ENCODE results near the gene FBXO44. TPM values are rescaled to one million over a fixed set of nuclear protein-coding genes. Genes with fewer than 3 reads are reported as not detected.

The FBXO44 gene
- total and polyA plus RNA-seq, 10 of the 15 experiments (the other 5 are each of a cell fraction or from before 2014, with no cell fraction given): 0.77 to 22.4 (median 8.2) TPM

- intact Hi-C loops (cut with micrococcal nuclease; ENCODE audit: unreplicated experiment): no loop called here
- RAD21 ChIA-PET (ENCODE audit: unreplicated experiment): interaction anchor here (0.9 kb wide), 1 partner anchor 43 kb away, joined by 3 read pairs; no protein-coding TSS in a partner anchor
- in situ Hi-C loops (cut with MboI): no loop called here
- ATAC-seq: no peak
- no peak for TF ChIP-seq TCF12 (IDR thresholded peaks at IDR 0.05; ENCODE audit: low read depth, low read length)
- 0 out of 6 replicates have a peak, but pooled peaks of 1 of the 3 experiments have one; percentile 5 for TF ChIP-seq CTCF (IDR thresholded peaks at IDR 0.05 in 2 of 3, conservative IDR thresholded peaks at IDR 0.05 in 1 of 3; ENCODE audit: control insufficient read depth in 2 of 3, extremely low read depth in 1 of 3, insufficient read depth in 1 of 3, low read depth in 3 of 3, low read length in 3 of 3)
- no peak for TF ChIP-seq MAX (IDR thresholded peaks at IDR 0.05; ENCODE audit: low read depth, low read length)
- peak; percentile 26; the same call in 1 of the 2 replicates for TF ChIP-seq POLR2A (IDR thresholded peaks at IDR 0.05; ENCODE audit: low read depth, low read length)
- TF ChIP-seq NRF1 (conservative IDR thresholded peaks at IDR 0.05; ENCODE audit: low read depth, low read length): no peak
- no peak for TF ChIP-seq USF1 (IDR thresholded peaks at IDR 0.05; ENCODE audit: borderline replicate concordance, extremely low read length, insufficient read depth, low read depth, low read length)
- WGBS (ENCODE audit: insufficient coverage, insufficient replicate concordance, low lambda C conversion rate, missing lambda C conversion rate): 67% methylated on average over 9 of the region's 10 CpGs
- Histone ChIP-seq H3K9me3 (replicated peaks; ENCODE audit: control insufficient read depth, insufficient read depth, low read length) (no peaks in the 10 kb centered on the region), H2AFZ (ENCODE audit: control insufficient read depth, low read depth, low read length) (no peak overlapping the region), H3K9ac (ENCODE audit: control insufficient read depth, insufficient read depth, low read length) (no peak overlapping the region), H3K4me1 (ENCODE audit: control insufficient read depth, insufficient read depth, low read length) (no peaks in the 10 kb centered on the region), H3K79me2 (ENCODE audit: control insufficient read depth, insufficient read depth, low read length) (peaks cover 2% of the 10 kb centered on the region), H3K27ac (ENCODE audit: control insufficient read depth, insufficient read depth) (no peak overlapping the region), H3K4me3 (no peak overlapping the region), H3K4me2 (ENCODE audit: control insufficient read depth, insufficient read depth) (no peak overlapping the region), H3K36me3 (ENCODE audit: control insufficient read depth in 2 of 2, insufficient read depth in 2 of 2, low read length in 1 of 2) (peaks cover 2 to 12% of the 10 kb centered on the region in 2 experiments; a peak in 3 of 4 replicates), H4K20me1 (ENCODE audit: control insufficient read depth, insufficient read depth) (no peaks in the 10 kb centered on the region), H3K27me3 (replicated peaks in 1 of 2; ENCODE audit: control insufficient read depth in 2 of 2, insufficient read depth in 2 of 2, low read length in 1 of 2) (no peaks in the 10 kb centered on the region)
- no TSS peak for BruUV-seq (replicated peaks)
- DNase-seq (ENCODE audit: low read depth, low spot score): no peak
- CTCF ChIA-PET: interaction anchor here (0.8 kb wide), 1 partner anchor 26 kb away, joined by 4 read pairs; no protein-coding TSS in a partner anchor
- POLR2A ChIA-PET: interaction anchor here (0.5 to 1.0 kb wide), 2 partner anchors 19 to 232 kb away, joined by 3 read pairs; no protein-coding TSS in a partner anchor
- no peak for FAIRE-seq
- SMC1A ChIA-PET (ENCODE audit: uncharacterized antibody, unreplicated experiment): interaction anchor here (1.2 kb wide), 1 partner anchor 33 kb away, joined by 3 read pairs; no protein-coding TSS in a partner anchor
These were observed 21.9 kb downstream of the FBXO44 start for GRCh38 chr1:11676386-11677103.

Data from GM12878 (cell line).